Parathyroid adenoma (tissue), 2 donors: ENCODE measurements around the gene CLDND1.

Source experiments
- H2AFZ ChIP-seq: fragments of 300-600 bp; sonication (generic); one replicate; pipeline ENCODE4 v1.7.0; 2017; ENCODE audit warnings: antibody characterized with exemption, mild to moderate bottlenecking
- H3K27ac ChIP-seq: fragments of 300-600 bp; sonication (generic); one replicate; pipeline ENCODE4 v1.7.0; 2017
- H3K27me3 ChIP-seq: fragments of 300-600 bp; sonication (generic); one replicate; pipeline ENCODE4 v1.7.0; 2017; ENCODE audit warnings: low read length; ENCODE audit not compliant: control insufficient read depth, insufficient read depth
- H3K36me3 ChIP-seq: fragments of 300-600 bp; sonication (generic); one replicate; pipeline ENCODE4 v1.7.0; 2017; ENCODE audit warnings: low read length; ENCODE audit not compliant: control insufficient read depth, insufficient read depth
- H3K4me1 ChIP-seq: fragments of 300-600 bp; sonication (generic); one replicate; pipeline ENCODE4 v1.7.0; 2017; ENCODE audit warnings: control low read depth
- H3K4me2 ChIP-seq: fragments of 300-600 bp; sonication (generic); one replicate; pipeline ENCODE4 v1.7.0; 2017; ENCODE audit warnings: low read length
- H3K4me3 ChIP-seq: fragments of 300-600 bp; sonication (generic); one replicate; pipeline ENCODE4 v1.7.0; 2017; ENCODE audit warnings: low read depth, low read length
- H3K79me2 ChIP-seq: fragments of 300-600 bp; sonication (generic); one replicate; pipeline ENCODE4 v1.7.0; 2017; ENCODE audit warnings: control low read depth
- H3K9ac ChIP-seq: fragments of 300-600 bp; sonication (generic); one replicate; pipeline ENCODE4 v1.7.0; 2017; ENCODE audit warnings: mild to moderate bottlenecking
- H3K9me3 ChIP-seq: fragments of 300-600 bp; sonication (generic); one replicate; pipeline ENCODE4 v1.7.0; 2017; ENCODE audit warnings: low read length; ENCODE audit not compliant: control insufficient read depth
- CTCF ChIP-seq: fragments of 300-600 bp; sonication (generic); IDR thresholded peaks from one replicate; pipeline ENCODE4 v1.7.0; 2017; ENCODE audit warnings: antibody characterized with exemption, mild to moderate bottlenecking
- donor health status: primary hyperparathyroidism.

The CLDND1 gene

GRCh38 chr3:98525494-98525893 is 2.8 kb upstream of the CLDND1 start:
- H3K9ac ChIP-seq = no peak overlapping the region
- no peak overlapping the region for H3K4me2 ChIP-seq
- no peak for TF ChIP-seq CTCF

GRCh38 chr3:98521897-98522543 is 682 bp downstream of the CLDND1 start:
- Histone ChIP-seq H3K4me2 (peak overlapping the region; percentile 85), H3K4me1 (peaks cover 6% of the 10 kb centered on the region), H3K4me3 (peak overlapping the region; percentile 87), H3K36me3 (no peaks in the 10 kb centered on the region), H3K9ac (peak overlapping the region; percentile 1), H3K27me3 (no peaks in the 10 kb centered on the region), H3K9me3 (no peaks in the 10 kb centered on the region), H3K79me2 (peaks cover 3% of the 10 kb centered on the region), H3K27ac (peak overlapping the region; percentile 78), H2AFZ (peak overlapping the region; percentile 54)
- no peak for TF ChIP-seq CTCF

More at GRCh38 chr3:98525494-98525893, 2.8 kb upstream of the CLDND1 start:
- Histone ChIP-seq H3K79me2 (peaks cover 3% of the 10 kb centered on the region), H3K36me3 (no peaks in the 10 kb centered on the region), H2AFZ (no peak overlapping the region), H3K27ac (no peak overlapping the region), H3K9me3 (no peaks in the 10 kb centered on the region), H3K4me1 (peaks cover 6% of the 10 kb centered on the region), H3K4me3 (no peak overlapping the region), H3K27me3 (no peaks in the 10 kb centered on the region)

- no peak overlapping the region for H3K4me3 ChIP-seq
- no peak overlapping the region for H3K9ac ChIP-seq
- H3K27ac ChIP-seq = no peak overlapping the region
Measured at GRCh38 chr3:98519351-98519750, 3.4 kb downstream of the CLDND1 start.

DNA sequence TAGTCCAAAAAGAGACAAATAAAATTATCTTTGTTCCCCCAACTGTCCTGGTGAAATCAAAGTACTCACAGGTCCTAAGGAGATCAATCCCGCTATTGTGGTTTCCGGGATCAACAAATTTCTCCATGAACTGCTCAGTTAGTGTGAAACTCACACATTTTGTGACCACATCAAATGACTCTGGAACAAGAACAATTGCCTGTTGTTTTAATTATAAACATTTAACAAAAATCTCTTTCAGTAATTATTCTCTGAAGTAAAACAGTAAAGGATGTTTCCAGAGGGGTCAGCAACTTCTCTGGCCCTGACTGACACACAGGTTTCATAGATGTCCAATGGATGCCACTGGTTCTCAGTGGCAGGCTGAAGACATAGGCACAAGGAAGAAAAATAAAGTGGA is 3.9 kb downstream of the CLDND1 start:
- Histone ChIP-seq H3K4me3 (no peak overlapping the region), H3K27ac (no peak overlapping the region), H3K9me3 (no peaks in the 10 kb centered on the region), H3K36me3 (no peaks in the 10 kb centered on the region), H3K9ac (no peak overlapping the region), H2AFZ (no peak overlapping the region), H3K79me2 (peaks cover 3% of the 10 kb centered on the region), H3K27me3 (no peaks in the 10 kb centered on the region), H3K4me2 (no peak overlapping the region), H3K4me1 (peaks cover 6% of the 10 kb centered on the region)
- no peak for TF ChIP-seq CTCF

More at GRCh38 chr3:98519351-98519750, 3.4 kb downstream of the CLDND1 start:
- Histone ChIP-seq H3K4me1 (peaks cover 6% of the 10 kb centered on the region), H3K36me3 (no peaks in the 10 kb centered on the region), H2AFZ (no peak overlapping the region), H3K79me2 (peaks cover 3% of the 10 kb centered on the region), H3K9me3 (no peaks in the 10 kb centered on the region), H3K27me3 (no peaks in the 10 kb centered on the region), H3K4me2 (no peak overlapping the region)
- no peak for TF ChIP-seq CTCF

- no peak overlapping the region for H3K27ac ChIP-seq
- no peak overlapping the region for H3K4me2 ChIP-seq
- no peaks in the 10 kb centered on the region for H3K79me2 ChIP-seq
- H3K4me3 ChIP-seq = no peak overlapping the region
- no peak overlapping the region for H2AFZ ChIP-seq
- H3K9ac ChIP-seq = no peak overlapping the region
- no peak for TF ChIP-seq CTCF
- H3K4me1 ChIP-seq = no peaks in the 10 kb centered on the region
- H3K36me3 ChIP-seq = no peaks in the 10 kb centered on the region
- no peaks in the 10 kb centered on the region for H3K9me3 ChIP-seq
- no peaks in the 10 kb centered on the region for H3K27me3 ChIP-seq
Measured at GRCh38 chr3:98514948-98515347, 7.8 kb downstream of the CLDND1 start.
